SU-DHL-6 (cell line): ENCODE data around the gene RPS6KA4.

Experiments used
- EZH2phosphoT487 ChIP-seq: fragments of 200-600 bp; sonication (generic), shearing (Covaris generic); conservative IDR thresholded peaks from 2 replicates; pipeline ENCODE4 v1.6.1; 2018; ENCODE audit warnings: mild to moderate bottlenecking, antibody characterized with exemption, low read length, moderate library complexity, mixed read lengths
- TF ChIP-seq, protein P1 (sequence below): fragments of 200-600 bp; sonication (generic); IDR thresholded peaks from one replicate; pipeline ENCODE4 v1.5.1; 2017; ENCODE audit warnings: antibody characterized with exemption, mild to moderate bottlenecking, low read length, moderate library complexity; ENCODE audit not compliant: insufficient read depth, poor library complexity, severe bottlenecking

- TF ChIP-seq, protein P1, sequence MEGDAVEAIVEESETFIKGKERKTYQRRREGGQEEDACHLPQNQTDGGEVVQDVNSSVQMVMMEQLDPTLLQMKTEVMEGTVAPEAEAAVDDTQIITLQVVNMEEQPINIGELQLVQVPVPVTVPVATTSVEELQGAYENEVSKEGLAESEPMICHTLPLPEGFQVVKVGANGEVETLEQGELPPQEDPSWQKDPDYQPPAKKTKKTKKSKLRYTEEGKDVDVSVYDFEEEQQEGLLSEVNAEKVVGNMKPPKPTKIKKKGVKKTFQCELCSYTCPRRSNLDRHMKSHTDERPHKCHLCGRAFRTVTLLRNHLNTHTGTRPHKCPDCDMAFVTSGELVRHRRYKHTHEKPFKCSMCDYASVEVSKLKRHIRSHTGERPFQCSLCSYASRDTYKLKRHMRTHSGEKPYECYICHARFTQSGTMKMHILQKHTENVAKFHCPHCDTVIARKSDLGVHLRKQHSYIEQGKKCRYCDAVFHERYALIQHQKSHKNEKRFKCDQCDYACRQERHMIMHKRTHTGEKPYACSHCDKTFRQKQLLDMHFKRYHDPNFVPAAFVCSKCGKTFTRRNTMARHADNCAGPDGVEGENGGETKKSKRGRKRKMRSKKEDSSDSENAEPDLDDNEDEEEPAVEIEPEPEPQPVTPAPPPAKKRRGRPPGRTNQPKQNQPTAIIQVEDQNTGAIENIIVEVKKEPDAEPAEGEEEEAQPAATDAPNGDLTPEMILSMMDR: no peak
- no peak for TF ChIP-seq EZH2phosphoT487
Observed at GRCh38 chr11:64333556-64333955, 25.4 kb upstream of the RPS6KA4 start.
